GM13976 (cell line): ENCODE results near the gene RCOR1.
A peak's percentile ranks its signal among the peaks of the same experiment; 100 is the strongest.

Experiments
- DNase-seq: peaks from one replicate; pipeline ENCODE4 v3.0.0; 2012; ENCODE audit warnings: low spot score
- in situ Hi-C: fragments of 300-500 bp; cut with MboI; formaldehyde crosslinking; loops from one replicate; pipeline ENCODE4 v1.12.0; 2022; ENCODE audit warnings: low sequenced_read_pairs, mixed read lengths, inconsistent platforms; ENCODE audit not compliant: unreplicated experiment
- TF ChIP-seq, protein P1 (sequence below): IDR thresholded peaks from 2 replicates; pipeline ENCODE4 v1.5.1; 2012; ENCODE audit warnings: borderline replicate concordance, mild to moderate bottlenecking; ENCODE audit not compliant: insufficient read depth; ENCODE audit errors: extremely low read depth, missing control alignments, control extremely low read depth

The RCOR1 gene

GRCh38 chr14:102588821-102589220, 3.6 kb upstream of the RCOR1 start:
- in situ Hi-C loops = no loop called here
- DNase-seq = no peak
- TF ChIP-seq, protein P1, sequence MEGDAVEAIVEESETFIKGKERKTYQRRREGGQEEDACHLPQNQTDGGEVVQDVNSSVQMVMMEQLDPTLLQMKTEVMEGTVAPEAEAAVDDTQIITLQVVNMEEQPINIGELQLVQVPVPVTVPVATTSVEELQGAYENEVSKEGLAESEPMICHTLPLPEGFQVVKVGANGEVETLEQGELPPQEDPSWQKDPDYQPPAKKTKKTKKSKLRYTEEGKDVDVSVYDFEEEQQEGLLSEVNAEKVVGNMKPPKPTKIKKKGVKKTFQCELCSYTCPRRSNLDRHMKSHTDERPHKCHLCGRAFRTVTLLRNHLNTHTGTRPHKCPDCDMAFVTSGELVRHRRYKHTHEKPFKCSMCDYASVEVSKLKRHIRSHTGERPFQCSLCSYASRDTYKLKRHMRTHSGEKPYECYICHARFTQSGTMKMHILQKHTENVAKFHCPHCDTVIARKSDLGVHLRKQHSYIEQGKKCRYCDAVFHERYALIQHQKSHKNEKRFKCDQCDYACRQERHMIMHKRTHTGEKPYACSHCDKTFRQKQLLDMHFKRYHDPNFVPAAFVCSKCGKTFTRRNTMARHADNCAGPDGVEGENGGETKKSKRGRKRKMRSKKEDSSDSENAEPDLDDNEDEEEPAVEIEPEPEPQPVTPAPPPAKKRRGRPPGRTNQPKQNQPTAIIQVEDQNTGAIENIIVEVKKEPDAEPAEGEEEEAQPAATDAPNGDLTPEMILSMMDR = no peak

DNA sequence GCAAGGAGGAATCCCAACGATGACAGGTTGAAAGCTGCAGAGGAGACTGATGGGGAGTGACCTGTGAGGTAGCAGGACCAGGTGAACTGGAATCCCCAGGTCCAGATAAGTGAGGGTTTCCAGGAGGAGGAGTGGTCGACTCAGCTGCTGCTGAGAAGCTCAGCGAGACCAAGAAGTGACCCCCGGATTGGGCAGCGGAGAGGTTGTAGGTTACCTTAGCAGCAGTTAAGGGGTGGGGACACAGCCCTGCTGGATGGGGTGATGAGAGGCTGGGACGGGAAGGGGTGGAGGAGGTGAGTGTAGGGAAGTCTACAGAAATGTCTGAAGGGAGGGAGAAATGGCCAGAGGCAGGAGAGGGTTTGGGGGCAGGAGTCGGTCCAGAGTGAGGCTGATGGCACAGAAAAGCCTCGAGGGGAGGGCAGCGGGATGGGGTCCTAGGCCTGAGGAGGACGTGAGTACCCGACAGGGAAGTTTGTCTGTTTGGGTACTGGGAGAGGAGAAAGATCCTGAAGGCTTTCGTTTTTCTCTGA, 2.6 kb upstream of the RCOR1 start:
- in situ Hi-C loops = no loop called here

GRCh38 chr14:102590667-102591099, 1.8 kb upstream of the RCOR1 start:
- no peak for DNase-seq
- TF ChIP-seq, protein P1 = peak; percentile 16
- in situ Hi-C loops = no loop called here

More for the DNA sequence above, 2.6 kb upstream of the RCOR1 start:
- DNase-seq = no peak
- TF ChIP-seq, protein P1 = no peak

DNA sequence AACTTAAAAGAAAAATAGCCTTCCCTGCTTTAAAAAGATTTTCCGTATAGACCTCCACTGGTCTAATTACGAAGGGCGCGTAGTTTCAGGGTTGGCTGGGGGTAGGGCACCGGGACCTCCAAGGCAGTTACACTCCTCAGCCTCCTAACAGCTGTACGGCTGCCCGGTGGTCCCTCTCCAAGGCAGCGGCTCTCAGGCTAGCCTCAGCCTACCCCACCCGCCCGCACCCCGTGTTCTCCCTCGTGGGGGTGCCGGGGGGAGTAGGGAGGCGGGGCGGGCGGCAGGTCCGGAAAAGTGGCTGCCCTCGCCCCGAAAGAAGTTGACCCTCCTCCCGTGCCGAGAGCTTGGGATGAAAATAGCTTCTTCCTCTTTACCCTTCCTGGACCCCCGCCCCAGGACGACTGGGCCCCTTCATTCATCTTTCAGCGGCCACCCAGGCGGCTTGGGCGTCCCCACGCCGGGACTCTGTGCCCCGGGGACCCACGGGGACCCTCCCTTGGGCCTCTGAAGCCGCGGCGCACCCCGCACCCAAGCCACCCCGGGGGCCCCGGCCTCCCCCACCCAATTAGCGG, 991 bp upstream of the RCOR1 start:
- TF ChIP-seq, protein P1 = no peak
- no peak for DNase-seq
- in situ Hi-C loops = no loop called here

DNA sequence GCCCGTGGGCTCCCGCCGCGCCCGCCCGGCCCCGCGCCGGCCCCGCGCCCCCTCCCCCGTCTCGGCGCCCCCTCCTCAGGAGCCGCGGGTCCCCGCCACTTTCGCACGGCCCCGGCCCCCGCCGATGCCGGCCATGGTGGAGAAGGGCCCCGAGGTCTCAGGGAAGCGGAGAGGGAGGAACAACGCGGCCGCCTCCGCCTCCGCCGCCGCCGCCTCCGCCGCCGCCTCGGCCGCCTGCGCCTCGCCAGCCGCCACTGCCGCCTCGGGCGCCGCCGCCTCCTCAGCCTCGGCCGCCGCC, 263 bp downstream of the RCOR1 start:
- in situ Hi-C loops = no loop called here
- no peak for DNase-seq
- TF ChIP-seq, protein P1 = no peak

DNA sequence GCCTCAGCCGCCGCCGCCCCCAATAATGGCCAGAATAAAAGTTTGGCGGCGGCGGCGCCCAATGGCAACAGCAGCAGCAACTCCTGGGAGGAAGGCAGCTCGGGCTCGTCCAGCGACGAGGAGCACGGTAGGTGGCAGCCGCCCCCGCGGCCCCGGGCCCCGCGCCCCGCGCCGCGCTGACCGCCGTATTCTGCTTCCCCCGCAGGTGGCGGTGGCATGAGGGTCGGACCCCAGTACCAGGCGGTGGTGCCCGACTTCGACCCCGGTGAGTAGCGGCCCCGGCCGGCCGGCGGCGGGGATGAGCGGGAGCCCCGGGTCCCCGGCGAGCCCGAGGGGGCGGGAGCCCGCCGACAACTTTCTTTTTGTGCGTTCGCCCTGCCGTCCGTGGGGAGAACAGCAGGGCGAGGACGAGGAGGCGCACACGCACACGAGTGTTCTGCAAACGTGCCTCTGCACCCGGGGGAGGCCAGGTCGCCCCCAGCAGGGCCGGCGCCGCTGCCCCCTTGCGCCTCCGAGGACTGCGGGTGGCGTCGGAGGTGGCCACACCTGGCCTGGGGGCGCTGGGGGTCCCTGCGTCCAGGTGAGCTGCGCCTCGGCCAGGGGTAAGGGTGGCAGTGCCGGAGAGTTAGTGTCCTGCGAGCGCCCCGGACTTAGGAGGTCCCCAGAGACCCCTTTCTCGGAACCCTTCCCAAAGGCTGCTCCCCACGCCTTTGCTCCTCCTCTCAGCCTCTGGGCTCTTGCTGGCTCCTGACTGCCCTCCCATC, 794 bp downstream of the RCOR1 start:
- in situ Hi-C loops = no loop called here
- TF ChIP-seq, protein P1 = no peak
- DNase-seq = peak; percentile 65
